GM18873 (cell line): Measurements from ENCODE around the gene TOX4.
"Not testable (repeated sequence)": the region's sequence is repeated elsewhere in the genome, so short reads cannot be mapped to it uniquely, and the experiment has no call there.

Source experiments
- ATAC-seq: cut with Tn5 transposase; IDR thresholded peaks from one replicate; pipeline ENCODE4 v1.9.1; 2021; ENCODE audit warnings: mild to moderate bottlenecking, moderate library complexity, moderate number of reproducible peaks; ENCODE audit not compliant: unreplicated experiment, low FRiP score

TOX4 gene

GRCh38 chr14:21528381-21529348 lies 51.7 kb downstream of the TOX4 start:
- no peak for ATAC-seq

DNA sequence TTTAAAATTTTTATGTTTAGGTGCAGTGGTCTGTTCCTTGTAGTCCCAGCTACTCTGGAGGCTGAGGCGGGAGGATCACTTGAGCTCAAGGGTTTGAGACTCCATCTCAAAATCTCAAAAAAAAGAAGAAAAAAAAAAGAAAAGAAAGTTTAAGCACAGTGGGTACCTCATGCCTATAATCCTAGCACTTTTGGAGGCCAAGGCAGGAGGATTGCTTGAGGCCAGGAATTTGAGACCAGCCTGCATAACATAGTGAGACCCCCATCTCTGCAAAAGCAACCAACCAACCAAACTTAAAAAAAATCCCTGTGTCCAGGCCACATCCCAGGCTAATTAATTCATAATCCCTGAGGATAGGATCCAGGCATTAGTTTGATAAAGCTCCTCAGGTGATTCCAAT lies 52.5 kb downstream of the TOX4 start:
- no peak for ATAC-seq

DNA sequence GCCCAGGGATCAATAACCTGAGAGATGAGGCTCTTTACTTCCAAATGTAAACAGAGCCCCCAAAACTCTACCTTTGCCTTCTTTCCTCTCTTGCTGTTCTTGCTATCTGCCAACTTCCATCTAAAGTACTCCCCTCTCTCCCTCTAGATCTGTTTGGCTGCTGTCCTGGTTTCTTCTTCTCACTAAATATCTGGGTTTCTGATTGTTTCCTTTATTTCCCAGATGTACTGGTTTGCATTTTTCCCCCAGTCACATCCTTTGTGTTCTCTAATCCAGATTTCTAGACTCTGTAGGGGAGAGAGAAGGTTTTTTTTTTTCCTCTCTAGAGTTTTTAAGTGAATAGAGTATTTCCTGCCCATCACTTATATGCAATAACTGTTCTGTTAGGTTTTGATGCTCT lies 56.3 kb downstream of the TOX4 start:
- no peak for ATAC-seq

DNA sequence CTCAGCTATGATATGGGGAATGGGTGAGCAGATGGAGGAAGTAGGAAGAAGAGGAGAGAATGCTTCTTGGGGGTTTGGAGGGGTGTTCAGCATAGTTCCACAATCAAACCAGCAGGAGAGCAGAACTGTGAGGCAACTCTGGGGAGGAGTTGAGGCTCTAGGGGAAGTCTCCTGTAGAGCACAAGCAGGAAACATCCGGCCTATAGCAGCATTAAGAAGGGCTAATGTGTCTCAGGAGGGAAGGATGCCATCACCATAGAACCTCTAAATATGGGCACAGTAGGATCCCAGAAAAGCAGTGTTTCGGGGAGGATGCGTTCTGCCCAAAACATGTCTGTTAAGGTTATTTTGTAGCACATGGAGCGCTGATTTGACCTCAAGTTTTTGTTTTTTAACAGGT lies 57.6 kb downstream of the TOX4 start:
- ATAC-seq = no peak

DNA sequence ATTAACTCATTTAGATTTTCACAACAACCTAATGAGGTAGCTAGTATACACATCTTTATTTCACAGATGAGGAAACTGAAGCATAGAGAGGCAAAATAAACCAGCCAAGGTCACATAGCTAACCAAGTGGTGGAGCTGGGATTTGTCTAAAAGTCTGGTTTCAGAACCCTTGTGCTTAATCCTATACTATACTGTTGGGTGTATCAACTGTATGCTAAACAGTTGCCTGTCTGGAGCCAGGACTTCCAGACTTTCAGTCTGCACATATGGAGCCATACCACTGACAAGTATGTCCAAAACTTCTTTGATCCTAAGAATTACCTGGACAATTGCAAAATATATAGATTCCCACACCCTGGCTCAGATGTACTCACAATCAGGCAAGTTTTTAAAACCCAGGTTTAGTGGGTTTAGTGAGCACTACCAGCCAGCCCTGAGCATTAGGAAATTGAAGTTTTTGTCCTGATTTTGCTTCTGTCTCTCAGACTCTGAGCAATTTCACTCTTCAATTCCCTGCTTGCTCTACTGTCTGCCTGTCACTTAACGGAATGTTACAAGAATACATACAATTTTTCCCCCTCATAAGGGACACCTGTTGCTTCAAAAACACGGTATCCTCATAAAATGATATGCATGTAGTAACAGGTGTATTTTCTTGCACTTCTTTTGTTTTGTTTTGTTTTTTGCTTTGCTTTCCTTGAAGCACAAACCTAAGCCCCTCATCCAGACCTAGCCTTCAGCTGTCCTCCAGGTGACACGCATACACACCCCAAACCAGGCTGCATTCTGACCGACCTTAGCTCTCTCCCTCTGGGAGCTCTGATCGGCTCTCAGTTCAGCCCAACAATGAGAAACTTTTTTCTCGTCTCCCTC lies 58.8 kb downstream of the TOX4 start:
- no peak for ATAC-seq

DNA sequence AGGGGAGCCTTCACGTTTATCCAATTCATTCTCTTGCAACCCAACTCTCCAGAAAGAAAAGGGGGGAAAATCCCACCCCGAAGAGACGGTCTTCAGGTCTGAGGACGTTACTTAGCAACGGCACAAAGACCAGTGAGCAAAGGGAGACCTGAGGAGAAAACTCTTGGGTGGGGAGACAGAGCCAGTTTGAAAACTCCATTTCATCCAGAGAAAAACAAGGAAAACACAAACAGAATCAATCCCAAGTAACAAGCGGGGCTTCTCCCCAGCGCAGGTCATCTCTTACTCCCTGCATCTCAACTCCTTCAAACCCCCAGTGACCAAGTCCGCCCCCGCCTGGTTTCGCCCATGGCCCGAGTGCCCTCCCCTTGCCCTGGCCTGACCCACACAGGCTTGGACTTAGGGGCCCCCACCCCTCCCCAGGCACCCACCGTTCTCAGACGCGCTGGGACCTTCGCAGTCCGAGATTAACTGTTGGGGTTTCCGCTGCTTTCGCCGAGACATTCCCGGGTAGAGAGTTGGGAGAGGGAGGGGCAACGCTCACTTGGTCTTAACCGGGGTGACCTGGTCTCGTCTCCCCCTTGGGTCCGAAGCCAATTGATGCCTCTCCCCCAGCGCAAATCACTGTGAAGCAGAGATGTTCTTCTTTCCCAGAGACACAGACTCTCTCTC lies 59.6 kb downstream of the TOX4 start:
- ATAC-seq = no peak

- ATAC-seq = no peak
Observed at GRCh38 chr14:21537090-21537424, 60.1 kb downstream of the TOX4 start.

DNA sequence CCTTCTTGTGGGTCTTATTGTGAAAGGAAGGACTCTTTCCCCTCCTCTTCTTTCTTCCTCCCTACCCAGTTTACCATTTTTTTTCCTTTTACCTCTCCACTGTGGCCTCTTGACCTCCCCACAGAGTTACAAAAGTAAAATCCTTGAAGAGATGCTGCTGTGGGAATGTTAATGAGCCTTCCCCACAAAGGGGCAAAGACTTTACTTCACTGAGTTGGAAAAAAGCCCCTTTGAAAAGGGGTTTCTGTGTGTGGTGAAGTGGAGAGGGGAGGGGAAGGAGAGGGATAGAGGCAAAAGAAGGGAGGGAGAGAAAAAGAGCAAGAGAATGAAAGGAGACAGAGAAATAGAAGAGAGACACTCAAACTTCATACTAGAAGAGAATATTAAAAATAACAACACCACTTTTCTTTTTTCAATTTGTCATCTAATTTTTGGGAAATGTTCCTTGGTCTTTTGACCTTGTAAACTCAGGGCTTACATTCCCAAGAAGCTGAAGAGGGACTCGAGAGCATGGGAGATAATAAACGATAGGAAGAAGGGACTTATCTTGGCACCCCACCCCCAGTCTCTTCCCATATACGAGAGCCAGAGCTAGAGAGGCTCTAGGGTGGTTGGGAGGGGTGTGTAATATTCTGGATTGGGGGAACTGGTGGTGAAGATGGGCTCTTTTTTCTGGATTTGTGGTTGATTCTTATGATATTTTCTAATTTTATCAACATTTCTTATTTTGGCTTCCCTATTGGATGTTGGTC lies 62.4 kb downstream of the TOX4 start:
- no peak for ATAC-seq

DNA sequence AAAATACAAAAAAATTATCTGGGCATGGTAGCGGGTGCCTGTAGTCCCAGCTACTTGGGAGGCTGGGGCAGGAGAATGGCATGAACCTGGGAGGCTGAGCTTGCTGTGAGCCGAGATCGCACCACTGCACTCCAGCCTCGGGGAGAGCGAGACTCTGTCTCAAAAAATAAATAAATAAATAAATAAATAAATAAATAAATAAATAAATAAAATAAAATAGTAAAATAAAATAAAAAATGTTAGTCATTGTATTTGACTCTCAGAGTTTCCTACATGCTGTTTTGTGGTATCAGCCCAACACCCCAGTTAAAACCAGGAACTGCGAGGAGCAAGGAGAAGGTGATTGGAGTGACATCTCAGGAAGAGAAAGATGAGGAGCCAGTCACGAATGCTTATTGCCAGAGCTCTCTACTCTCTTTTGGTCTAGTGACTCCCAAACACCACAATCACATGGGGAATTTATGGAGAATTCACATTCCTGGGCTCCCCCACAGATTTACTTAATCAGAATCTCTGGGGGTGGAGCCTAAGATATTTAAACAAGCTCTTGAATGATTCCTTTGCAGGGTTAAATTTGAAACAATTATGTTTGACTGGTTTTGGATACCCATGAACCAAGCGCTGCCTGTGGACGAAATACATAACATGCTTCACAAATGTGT lies 64.5 kb downstream of the TOX4 start:
- ATAC-seq = no peak

GRCh38 chr14:21543521-21543960 lies 66.5 kb downstream of the TOX4 start:
- no peak for ATAC-seq

GRCh38 chr14:21543963-21544362 lies 67.0 kb downstream of the TOX4 start:
- ATAC-seq = no peak

- not testable (repeated sequence) for ATAC-seq
Observed at GRCh38 chr14:21544588-21544987, 67.6 kb downstream of the TOX4 start.
